ENCODE data around the gene LDLRAD4. TPM values are rescaled to one million over a fixed set of nuclear protein-coding genes. Genes with fewer than 3 reads are reported as not detected.

LDLRAD4 gene
- total and polyA plus RNA-seq, 2 donors (not counting 1 experiment from before 2014, with no cell fraction given) = 13.9 to 35.7 TPM

DNA sequence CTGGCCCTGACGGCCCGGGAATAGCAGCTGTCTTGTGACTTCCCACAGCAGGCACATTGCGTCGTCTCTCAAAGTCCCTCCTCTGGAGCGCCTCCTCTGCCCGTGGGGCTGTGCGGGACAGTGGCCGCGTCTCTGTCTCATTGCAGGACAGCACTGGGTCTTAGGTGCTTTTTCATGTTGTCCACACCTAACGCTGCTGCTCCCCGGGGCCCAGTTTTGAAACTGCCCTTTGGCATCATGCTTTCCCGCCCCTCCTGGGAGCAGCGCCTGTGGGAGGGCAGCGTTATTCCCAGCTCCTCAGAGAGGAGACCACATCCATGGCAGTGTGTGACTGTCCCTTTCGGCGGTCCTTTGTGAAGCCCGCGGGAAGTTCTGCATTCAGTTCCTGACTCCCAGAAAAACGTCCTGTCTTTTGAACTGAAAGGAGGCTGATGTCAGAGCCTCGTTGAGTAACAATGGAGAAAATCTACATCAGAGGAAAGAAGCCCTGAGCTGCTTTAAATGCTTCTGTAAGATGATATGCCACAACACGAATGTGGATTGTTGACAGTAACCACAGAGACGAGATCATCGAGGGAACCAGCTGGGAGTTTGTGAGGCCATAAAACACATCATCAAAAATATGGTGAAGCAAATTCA is 281.8 kb downstream of the LDLRAD4 start:
- peaks cover 0 to 6% of the 10 kb centered on the region in 2 experiments for H3K36me3 ChIP-seq (replicated peaks in 1 of 2; ENCODE audit: control extremely low read depth in 1 of 2, control insufficient read depth in 1 of 2, extremely low read depth in 1 of 2, insufficient read depth in 2 of 2, low read length in 1 of 2)
- DNase-seq (no peak), ATAC-seq (ENCODE audit: low read depth) (no peak)
- H3K27ac ChIP-seq (ENCODE audit: low read length in 2 of 2) = no peak overlapping the region
- Mint-ChIP-seq H3K27ac (no peak overlapping the region), H3K9me3 (ENCODE audit: insufficient read depth) (peaks cover 3% of the 10 kb centered on the region), H3K4me1 (peaks cover 18% of the 10 kb centered on the region), H3K27me3 (no peaks in the 10 kb centered on the region), H3K4me3 (no peak overlapping the region)
- H2AFZ ChIP-seq (ENCODE audit: insufficient read depth, low read depth, low read length, poor library complexity, severe bottlenecking) = no peak overlapping the region
- WGBS (ENCODE audit: insufficient coverage) = 85% methylated on average over 21 of the region's 23 CpGs
- no peak overlapping the region for H3K4me3 ChIP-seq (ENCODE audit: control extremely low read depth in 1 of 5, extremely low read depth in 1 of 5, insufficient read depth in 1 of 5, low read depth in 2 of 5, low read length in 4 of 5)
- TF ChIP-seq, protein P1, sequence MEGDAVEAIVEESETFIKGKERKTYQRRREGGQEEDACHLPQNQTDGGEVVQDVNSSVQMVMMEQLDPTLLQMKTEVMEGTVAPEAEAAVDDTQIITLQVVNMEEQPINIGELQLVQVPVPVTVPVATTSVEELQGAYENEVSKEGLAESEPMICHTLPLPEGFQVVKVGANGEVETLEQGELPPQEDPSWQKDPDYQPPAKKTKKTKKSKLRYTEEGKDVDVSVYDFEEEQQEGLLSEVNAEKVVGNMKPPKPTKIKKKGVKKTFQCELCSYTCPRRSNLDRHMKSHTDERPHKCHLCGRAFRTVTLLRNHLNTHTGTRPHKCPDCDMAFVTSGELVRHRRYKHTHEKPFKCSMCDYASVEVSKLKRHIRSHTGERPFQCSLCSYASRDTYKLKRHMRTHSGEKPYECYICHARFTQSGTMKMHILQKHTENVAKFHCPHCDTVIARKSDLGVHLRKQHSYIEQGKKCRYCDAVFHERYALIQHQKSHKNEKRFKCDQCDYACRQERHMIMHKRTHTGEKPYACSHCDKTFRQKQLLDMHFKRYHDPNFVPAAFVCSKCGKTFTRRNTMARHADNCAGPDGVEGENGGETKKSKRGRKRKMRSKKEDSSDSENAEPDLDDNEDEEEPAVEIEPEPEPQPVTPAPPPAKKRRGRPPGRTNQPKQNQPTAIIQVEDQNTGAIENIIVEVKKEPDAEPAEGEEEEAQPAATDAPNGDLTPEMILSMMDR (IDR thresholded peaks at IDR 0.05) = no peak
- TF ChIP-seq EZH2 (IDR thresholded peaks at IDR 0.05; ENCODE audit: borderline replicate concordance, insufficient read depth, low read depth, low read length, poor library complexity, severe bottlenecking) = no peak
- H3K4me1 ChIP-seq (ENCODE audit: control insufficient read depth in 2 of 2, insufficient read depth in 2 of 2, low read length in 2 of 2) = peaks cover 0 to 18% of the 10 kb centered on the region in 2 donors
- no peaks in the 10 kb centered on the region for H3K27me3 ChIP-seq (replicated peaks in 1 of 4; ENCODE audit: control extremely low read depth in 1 of 4, control insufficient read depth in 3 of 4, insufficient read depth in 4 of 4, low read length in 3 of 4)
- H3K9me3 ChIP-seq (ENCODE audit: control extremely low read depth in 1 of 3, control insufficient read depth in 2 of 3, insufficient read depth in 1 of 3, low read length in 2 of 3) = peaks cover 0 to 21% (median 0%) of the 10 kb centered on the region in 3 donors
- H3K4me2 ChIP-seq (replicated peaks; ENCODE audit: low read depth, low read length, poor library complexity, severe bottlenecking) = no peak overlapping the region
- intact Hi-C loops (cut with micrococcal nuclease) = no loop called here
- no peak overlapping the region for H3K9ac ChIP-seq (ENCODE audit: low read length)
- ChIA-PET CTCF (interaction anchor here (1.0 kb wide), 1 partner anchor 33 kb away, joined by 3 read pairs; no protein-coding TSS in a partner anchor), POLR2A (no interaction called here)
- no peaks in the 10 kb centered on the region for H4K20me1 ChIP-seq (ENCODE audit: control insufficient read depth, insufficient read depth, low read length, poor library complexity, severe bottlenecking)
- H3K79me2 ChIP-seq (ENCODE audit: control insufficient read depth, insufficient read depth, low read length) = peaks cover 3% of the 10 kb centered on the region

DNA sequence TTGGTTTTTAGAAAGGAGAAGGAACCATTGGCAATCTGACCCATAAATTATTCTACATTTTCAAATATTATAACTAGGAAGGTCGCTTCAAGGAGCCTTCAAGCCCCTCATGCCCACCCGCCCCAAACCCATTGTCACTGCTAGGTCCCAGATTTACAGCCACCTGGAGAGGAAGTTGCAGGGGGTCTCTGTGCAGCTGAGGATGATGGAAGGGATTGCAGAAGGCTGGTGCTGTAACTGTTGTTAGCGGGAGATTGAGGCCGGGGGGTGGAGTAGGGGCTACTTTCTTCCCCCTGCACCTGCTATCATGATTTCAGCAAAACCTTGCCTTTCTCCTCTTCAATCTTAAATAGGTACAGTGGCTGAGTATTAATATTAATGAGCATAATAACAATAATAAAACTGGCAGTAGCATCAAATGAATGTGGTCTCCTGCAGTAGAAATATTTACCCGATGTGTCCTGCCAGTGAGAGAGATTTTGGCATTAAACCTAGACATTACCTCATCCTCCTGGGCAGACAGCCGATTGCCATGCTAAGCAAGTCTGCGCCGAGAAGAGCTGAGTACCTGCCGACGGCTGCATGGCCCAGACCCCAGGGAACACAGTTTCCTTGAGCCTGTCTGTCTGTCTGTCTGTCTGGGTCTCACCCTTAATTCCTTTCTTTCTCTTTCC is 282.4 kb downstream of the LDLRAD4 start:
- CTCF ChIA-PET = interaction anchor here (1.0 to 1.3 kb wide), 2 partner anchors 10 to 33 kb away, joined by 3 read pairs; no protein-coding TSS in a partner anchor
- POLR2A ChIA-PET = no interaction called here
- intact Hi-C loops (cut with micrococcal nuclease) = no loop called here

More for the DNA sequence above, 282.4 kb downstream of the LDLRAD4 start:
- Histone ChIP-seq H2AFZ (ENCODE audit: insufficient read depth, low read depth, low read length, poor library complexity, severe bottlenecking) (no peak overlapping the region), H3K9me3 (ENCODE audit: control extremely low read depth in 1 of 3, control insufficient read depth in 2 of 3, insufficient read depth in 1 of 3, low read length in 2 of 3) (peaks cover 0 to 21% (median 0%) of the 10 kb centered on the region in 3 donors), H3K4me1 (ENCODE audit: control insufficient read depth in 2 of 2, insufficient read depth in 2 of 2, low read length in 2 of 2) (peaks cover 0 to 21% of the 10 kb centered on the region in 2 donors), H3K4me3 (ENCODE audit: control extremely low read depth in 1 of 5, extremely low read depth in 1 of 5, insufficient read depth in 1 of 5, low read depth in 2 of 5, low read length in 4 of 5) (no peak overlapping the region), H4K20me1 (ENCODE audit: control insufficient read depth, insufficient read depth, low read length, poor library complexity, severe bottlenecking) (peaks cover 4% of the 10 kb centered on the region), H3K9ac (ENCODE audit: low read length) (no peak overlapping the region), H3K4me2 (replicated peaks; ENCODE audit: low read depth, low read length, poor library complexity, severe bottlenecking) (no peak overlapping the region), H3K27ac (ENCODE audit: low read length in 2 of 2) (no peak overlapping the region), H3K27me3 (replicated peaks in 1 of 4; ENCODE audit: control extremely low read depth in 1 of 4, control insufficient read depth in 3 of 4, insufficient read depth in 4 of 4, low read length in 3 of 4) (no peaks in the 10 kb centered on the region), H3K36me3 (replicated peaks in 1 of 2; ENCODE audit: control extremely low read depth in 1 of 2, control insufficient read depth in 1 of 2, extremely low read depth in 1 of 2, insufficient read depth in 2 of 2, low read length in 1 of 2) (peaks cover 0 to 6% of the 10 kb centered on the region in 2 experiments), H3K79me2 (ENCODE audit: control insufficient read depth, insufficient read depth, low read length) (peaks cover 3% of the 10 kb centered on the region)
- 84% methylated on average over 5 of the region's 10 CpGs for WGBS (ENCODE audit: insufficient coverage)
- H3K4me1 Mint-ChIP-seq = peaks cover 22% of the 10 kb centered on the region
- peaks cover 3% of the 10 kb centered on the region for H3K9me3 Mint-ChIP-seq (ENCODE audit: insufficient read depth)
- TF ChIP-seq EZH2 (IDR thresholded peaks at IDR 0.05; ENCODE audit: borderline replicate concordance, insufficient read depth, low read depth, low read length, poor library complexity, severe bottlenecking) = no peak
- TF ChIP-seq, protein P1 (IDR thresholded peaks at IDR 0.05) = no peak
- H3K27ac Mint-ChIP-seq = no peak overlapping the region
- no peaks in the 10 kb centered on the region for H3K27me3 Mint-ChIP-seq
- ATAC-seq (ENCODE audit: low read depth) = no peak
- no peak for DNase-seq
- no peak overlapping the region for H3K4me3 Mint-ChIP-seq
